GM12801 (cell line): ENCODE results near the gene PML.

ENCODE experiments used
- CTCF ChIP-seq: IDR thresholded peaks from one replicate; pipeline ENCODE4 v1.5.1; 2011; ENCODE audit warnings: control low read depth; ENCODE audit not compliant: insufficient read length; ENCODE audit errors: extremely low read depth

PML gene

DNA sequence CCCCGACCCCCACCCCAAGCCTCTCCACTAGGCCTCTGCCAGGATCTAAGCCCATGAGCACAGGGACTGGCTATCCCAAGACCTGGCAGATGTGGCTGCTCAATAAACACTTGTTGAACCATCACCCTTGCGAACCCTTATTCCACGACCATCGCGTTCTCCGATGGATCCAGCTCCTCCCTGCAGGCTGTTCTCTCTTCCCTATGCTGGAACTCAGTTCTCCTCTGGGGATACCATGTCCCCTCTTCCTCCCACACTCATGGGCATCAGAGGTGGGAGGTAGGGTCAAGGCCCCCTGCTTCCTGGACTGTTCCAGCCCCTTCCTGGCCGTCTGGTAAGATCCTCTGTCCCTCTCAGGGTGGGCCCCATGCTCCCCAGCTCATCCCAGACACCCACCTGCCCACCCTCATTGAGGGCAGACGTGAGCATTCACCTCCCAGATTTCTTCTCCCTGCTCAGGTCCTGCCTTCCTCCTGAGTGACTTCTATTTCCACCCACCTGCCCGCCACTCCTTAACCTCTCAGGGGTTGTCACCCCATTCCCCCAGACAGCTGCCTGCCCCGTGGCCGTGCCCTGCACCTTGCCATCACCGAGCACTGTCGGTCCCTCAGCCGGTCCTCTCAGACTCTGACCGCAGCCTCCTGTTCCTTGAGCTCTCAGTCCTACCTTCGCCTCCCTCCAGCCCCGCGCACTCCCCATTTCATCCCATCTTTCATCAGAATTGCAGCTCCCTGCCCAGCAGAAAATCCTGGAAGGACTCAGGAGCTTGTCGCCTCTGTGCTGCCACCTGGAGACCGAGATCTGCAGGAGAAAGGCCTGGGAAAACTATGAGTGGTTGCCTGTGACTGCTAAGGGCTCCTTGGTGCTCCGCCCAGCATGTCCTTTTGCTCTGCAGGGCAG lies 42.0 kb downstream of the PML start:
- TF ChIP-seq CTCF = no peak

DNA sequence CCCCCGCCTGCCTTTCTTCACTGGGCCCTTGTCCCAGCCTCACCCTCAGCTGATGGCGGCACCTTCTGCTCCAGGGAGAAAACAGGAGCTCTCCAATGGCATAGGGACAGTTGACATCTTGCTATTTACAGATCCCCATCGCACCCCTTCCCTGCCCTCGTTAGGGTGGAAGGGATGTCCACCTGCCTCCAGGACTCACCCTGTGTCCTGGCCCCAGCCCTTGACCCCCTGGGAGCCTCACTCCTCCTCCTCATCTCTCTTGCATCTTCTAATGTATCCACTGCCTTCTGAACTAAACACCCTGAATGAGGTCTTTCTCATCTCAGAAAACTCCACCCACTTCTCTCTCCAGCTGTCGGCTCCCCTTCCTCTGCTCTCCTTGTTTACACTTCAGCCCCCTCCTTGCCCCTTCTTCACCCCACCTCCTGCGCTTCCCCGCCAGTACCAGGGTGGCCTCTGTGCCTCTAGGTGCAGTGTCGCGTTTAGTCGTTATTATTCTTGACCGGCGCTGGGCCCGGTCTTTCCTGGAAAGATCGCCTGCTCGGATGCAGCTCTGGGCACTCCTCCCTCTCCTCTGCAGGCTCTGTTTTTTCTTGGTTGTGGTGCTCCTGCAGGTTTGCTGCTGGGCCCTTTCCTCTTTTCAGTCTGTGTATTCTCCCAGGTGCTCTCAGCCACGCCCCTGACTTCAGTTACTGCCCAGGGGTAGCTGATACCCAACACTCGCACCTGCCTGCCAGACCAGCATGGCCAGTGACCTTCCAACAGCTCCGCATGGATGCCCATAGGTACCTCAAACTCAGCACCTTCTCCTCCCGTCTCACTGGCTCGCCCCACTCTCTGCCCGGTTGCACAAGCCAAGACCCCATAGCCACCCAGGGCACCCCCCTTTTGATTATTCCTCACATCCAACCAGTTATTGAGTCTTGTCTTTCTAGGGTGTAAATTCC lies 42.9 kb downstream of the PML start:
- TF ChIP-seq CTCF = no peak

DNA sequence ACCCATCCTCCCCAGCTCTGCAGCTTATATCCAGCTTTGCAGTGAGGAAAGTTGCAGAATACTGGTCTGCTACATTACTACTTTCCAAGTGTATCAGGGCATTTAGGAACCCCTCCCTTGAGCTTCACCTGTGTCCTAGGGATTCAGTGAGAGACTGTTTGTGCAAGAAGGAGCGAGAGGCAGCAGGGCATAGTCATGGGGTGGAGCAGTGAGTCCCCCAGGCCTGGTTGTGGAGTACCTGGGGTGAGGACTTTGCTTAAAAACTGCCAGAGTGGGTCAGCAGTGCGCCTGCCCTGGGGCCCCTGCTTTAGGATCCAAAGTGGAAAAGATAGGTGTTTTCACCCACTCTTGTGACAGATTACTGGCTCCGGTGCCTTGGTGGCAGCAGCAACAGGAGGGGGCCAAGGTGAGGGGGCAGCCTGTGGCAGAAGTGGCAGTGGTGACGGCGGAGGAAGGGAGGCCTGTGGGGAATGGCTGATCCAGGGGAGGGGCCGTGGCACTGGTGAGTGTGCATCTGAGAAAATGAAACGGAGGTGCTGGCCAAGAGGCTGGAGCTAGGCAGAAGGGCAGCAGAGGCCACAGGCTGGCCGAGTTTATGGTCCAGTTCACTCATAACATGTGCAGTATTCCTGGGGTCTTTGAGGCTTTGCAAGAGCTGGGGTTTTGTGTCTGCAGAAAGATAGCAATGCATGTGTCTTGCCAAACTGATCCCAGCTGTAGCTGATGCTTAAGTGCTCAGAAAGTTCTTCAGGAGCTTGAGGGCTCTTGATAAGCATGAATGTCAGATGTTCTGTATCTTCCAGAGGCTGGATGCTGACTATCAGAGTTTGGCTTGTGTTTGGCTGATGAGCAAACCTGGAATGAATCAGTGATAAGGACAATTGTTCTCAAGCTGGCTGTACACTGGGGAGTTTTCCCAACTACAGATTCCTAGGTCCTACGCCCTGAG lies 44.5 kb downstream of the PML start:
- no peak for TF ChIP-seq CTCF

- TF ChIP-seq CTCF = no peak
Measured at GRCh38 chr15:74039656-74040010, 45.1 kb downstream of the PML start.

GRCh38 chr15:74040109-74040850 lies 45.8 kb downstream of the PML start:
- TF ChIP-seq CTCF = no peak

DNA sequence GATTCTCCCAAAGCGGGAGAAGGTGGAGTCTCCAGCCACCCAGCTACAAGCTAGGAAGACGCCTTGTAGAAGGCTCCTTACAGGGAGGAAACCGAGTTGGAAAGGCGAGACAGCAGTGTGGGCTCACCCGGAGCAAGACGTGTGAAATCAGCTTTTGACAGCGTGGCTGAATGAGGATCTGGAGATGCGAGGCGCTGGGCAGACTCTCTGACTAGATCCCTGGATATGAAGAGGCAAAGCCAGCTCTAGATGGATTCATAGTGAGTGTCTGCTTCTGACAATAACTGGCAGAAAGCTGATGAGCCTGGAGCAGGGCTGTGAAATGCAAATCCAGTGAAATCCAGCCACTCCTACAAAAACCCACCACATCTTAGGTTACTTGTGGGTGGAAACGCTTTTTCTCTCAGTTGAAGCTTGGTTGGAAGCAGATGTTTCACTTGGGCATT lies 46.8 kb downstream of the PML start:
- TF ChIP-seq CTCF = no peak
